Stimulated activated CD8-positive, alpha-beta memory T cell treated with anti-CD3 and anti-CD28 coated beads, Interleukin-2, amount 100 ng/mL, for 48 hours (primary cell): ENCODE results near the gene MBTD1.
"Not testable (repeated sequence)": the region's sequence is repeated elsewhere in the genome, so short reads cannot be mapped to it uniquely, and the experiment has no call there.

Source experiments
- DNase-seq, 2 donors: peaks; one replicate each; pipeline ENCODE4 v3.0.0-alpha.2; 2020; ENCODE audit warnings: low read depth in 2 of 2

Gene MBTD1

GRCh38 chr17:51189162-51189561 is 70.7 kb downstream of the MBTD1 start:
- DNase-seq, result no peak

- no peak for DNase-seq
Measured at GRCh38 chr17:51188271-51188833, 71.5 kb downstream of the MBTD1 start.

DNA sequence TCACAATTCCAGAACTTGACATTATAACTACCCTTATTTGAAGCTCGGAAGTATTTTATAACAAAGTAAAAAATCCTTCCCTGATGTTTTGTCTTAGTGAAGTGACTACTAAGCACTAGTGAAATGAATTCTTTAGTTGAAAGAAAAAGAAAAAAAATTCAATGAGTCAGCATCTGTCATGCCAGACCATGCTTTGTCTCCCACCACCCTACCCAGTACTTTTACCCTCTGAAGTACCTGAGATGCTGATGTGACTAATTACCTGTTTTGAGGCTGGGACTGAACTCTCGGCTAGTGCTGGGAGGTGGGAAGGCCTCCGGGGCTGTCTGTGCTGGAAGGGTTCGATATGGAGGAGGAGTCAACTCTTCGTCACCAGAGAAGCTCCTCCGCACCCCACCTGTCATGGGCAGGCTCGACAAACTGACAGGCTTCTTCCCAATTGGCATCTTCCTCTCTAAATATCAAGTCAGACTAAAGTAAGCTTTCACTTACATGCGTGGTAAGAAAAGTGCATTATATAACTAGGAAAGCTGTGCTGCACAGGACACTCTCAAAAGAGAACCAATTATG is 74.0 kb downstream of the MBTD1 start:
- no peak for DNase-seq

GRCh38 chr17:51184124-51184523 is 75.7 kb downstream of the MBTD1 start:
- DNase-seq, result no peak

DNA sequence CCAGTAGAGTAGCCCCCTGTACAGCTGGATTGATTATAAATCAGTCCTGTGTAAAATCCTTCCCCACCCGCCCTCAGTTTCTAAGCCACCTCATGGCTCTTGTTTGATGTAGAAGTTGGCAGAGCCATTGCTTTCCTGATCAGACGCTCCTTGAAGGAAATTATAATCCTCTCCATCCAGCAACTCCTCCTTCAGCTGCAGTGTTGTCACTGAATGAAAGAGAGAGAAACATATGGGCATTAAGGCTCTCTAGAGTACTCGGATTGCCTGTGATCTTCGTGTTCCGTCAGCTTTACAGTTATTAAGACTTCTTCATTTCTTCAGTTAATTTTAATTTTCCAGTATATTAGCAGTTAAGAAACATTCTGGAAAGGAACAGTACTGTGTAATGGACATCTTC is 79.4 kb downstream of the MBTD1 start:
- no peak for DNase-seq

- DNase-seq, result not testable (repeated sequence)
Measured at GRCh38 chr17:51172030-51172429, 87.8 kb downstream of the MBTD1 start.

- DNase-seq, result no peak
Measured at GRCh38 chr17:51170736-51171135, 89.1 kb downstream of the MBTD1 start.

DNA sequence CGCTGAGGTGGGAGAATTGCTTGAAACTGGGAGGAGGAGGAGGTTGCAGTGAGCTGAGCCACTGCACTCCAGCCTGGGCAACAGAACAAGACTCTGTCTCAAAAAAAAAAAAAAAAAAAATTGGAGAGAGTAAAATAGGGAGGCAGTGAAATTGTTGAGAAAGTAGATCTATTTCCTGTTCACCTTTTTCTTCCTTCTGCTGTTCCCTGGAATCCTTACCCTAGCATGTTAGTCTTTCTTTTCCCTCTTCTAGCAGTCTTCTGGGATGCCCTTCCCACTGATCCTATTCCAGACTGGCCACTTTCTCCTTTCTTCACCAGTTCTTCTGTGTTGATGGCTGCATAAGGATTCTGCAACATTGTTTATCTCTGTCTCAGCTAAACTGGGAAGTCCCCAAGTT is 90.5 kb downstream of the MBTD1 start:
- no peak for DNase-seq

DNA sequence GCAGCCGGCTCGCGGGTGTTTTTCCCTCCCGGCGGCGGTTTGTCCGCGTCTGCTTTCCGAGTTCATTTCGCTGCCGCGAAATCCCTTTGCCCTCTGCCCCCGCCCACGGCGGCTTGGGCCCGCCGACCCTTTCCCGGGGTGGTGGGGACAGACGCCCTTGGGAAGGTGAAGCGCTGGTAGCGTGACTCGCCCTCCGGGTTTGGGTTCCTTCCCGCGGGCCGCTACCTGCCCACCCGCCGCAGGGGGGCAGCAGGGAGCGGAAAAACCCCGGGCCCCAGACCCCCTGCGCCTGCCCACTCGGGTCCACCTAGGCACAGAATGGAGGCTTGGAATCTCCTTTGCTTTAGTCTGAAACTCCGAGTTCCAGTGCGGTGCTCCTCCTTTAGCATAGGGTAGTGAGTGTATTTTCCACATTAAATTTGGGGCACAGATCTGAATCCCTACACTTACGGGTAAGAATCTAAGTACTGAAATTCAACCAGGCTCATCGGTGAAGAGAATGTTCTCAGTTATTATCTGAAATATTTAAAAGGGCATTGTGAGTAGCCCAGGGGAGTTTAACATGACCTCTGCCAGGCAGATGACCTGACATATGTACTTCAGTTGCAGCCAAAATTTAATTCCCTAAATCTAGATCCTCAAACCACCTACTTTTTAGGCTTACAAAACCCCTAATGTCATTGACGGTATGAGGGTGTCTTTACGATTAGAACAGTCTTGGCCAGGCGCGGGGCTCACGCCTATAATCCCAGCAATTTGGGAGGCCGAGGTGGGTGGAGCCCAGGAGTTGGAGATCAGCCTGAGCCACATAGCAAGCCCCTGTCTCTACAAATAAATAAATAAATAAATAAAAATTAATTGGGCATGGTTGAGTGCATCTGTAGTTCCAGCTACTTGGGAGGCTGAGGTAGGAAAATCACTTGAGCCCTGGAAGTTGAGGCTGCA is 92.6 kb downstream of the MBTD1 start:
- peak; percentile 62 to 67 for DNase-seq

GRCh38 chr17:51166198-51166986 is 93.5 kb downstream of the MBTD1 start, which contains the start of gene NME2:
Gene NME2, plus strand, starts transcription at chr17:51166411. Its CDS starts 420 bp downstream, at chr17:51166831.
- DNase-seq, result peak; percentile 73 to 78

GRCh38 chr17:51165680-51166197 is 94.1 kb downstream of the MBTD1 start:
- no peak for DNase-seq

DNA sequence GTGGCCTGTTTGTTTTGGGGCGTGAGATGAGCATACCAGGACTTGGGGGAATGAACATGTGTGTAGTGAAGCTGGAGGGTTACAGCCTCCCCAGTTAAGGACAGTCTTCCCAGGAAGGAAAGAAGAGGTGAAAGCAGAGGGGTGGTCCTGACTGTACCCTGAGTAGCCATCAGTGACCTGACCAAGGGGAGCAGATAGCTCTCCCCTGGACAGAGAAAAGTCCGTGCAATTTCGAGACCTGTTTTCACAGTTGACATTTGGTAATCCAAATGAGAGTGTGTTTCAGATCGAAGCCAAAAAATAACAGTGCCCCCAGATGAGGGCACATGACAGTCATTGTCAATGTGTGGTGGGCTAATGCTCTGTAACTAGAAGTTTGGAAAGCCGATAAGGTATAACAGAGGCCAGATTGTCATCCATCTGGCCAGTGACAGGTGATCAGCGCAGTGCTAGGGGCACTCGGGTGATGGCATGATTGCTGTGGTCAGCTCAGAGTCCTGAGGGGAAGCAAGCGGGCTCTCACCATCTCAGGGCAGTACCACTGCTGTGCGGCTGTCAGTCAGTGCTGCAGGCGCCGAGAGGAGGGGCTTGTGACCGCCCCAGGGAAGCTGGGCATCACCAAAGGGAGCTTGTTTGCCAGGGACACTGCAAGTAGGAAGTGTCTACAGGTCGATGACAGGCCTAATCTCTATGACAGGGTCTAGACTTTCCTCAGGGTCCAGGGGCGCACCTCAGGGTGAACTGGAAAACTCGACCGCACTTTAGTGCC is 94.8 kb downstream of the MBTD1 start:
- DNase-seq, result no peak

- DNase-seq, result no peak
Measured at GRCh38 chr17:51161541-51161940, 98.3 kb downstream of the MBTD1 start.

- no peak for DNase-seq
Measured at GRCh38 chr17:51159604-51160003, 100.2 kb downstream of the MBTD1 start.

GRCh38 chr17:51155416-51155815 is 104.4 kb downstream of the MBTD1 start:
- DNase-seq, result no peak

DNA sequence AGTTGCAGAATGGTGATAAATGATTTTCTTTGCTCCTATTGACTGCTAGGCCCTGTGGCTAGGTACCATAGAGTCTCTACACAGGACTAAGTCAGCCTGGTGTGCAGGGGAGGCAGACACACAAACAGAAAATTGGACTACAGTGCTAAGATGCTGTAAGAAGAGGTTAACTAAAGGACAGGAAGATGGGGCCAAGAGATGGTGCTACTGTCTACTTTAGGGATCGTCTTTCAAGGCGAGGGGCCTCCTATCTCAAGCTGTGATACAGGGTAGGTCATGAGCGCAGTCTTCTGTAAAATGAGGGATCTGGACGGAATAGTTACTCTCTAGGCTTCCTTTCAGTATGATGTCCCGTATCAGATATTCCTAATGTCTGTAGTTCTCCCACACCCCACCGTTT is 105.7 kb downstream of the MBTD1 start:
- DNase-seq, result no peak

DNA sequence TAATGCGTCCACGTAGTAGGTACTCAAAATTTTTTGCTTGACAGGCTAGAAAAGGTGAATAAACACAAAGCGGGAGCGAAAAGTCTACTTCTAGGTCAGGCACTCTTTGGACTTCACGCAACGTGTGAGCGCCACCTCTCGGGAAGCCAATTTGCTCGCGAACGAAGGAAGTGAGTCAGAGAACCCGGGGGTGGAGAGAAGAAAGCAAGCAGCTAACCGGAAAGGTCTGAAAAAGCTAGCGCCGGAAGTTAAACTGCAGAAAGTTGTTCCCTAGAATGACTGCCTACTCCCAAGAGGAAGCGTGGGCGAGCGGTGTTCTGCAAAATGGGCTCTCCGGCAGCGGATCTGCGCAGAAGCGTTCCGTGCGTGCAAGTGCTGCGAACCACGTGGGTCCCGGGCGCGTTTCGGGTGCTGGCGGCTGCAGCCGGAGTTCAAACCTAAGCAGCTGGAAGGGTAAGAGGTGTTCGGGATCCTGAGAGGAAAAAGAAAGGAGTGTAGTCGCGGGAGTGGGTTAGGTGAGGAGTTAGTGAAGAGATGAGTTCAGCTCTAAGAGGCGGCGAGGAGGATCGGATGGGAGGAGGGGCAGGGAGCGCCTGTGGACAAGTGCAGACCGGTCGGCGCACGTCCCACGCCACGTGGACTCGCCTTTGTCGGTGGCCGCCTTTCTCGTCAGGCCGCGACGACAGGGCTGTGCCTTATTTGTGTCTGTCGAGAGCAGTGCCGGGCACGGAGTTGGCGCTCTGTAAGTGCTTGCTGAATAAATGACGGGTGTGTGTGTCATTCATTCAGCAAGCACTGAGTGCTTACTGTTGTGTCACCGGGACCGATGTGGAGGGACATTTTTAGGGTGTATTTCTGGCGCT is 106.4 kb downstream of the MBTD1 start, which contains the start of gene NME1:
Gene NME1 (plus strand): TSS at position 350 of the 863 bp plus-strand sequence. CDS start 2,096 bp downstream, outside the sequence.
- peak; percentile 92 to 94 for DNase-seq

GRCh38 chr17:51152766-51153209 is 107.1 kb downstream of the MBTD1 start:
- no peak for DNase-seq

DNA sequence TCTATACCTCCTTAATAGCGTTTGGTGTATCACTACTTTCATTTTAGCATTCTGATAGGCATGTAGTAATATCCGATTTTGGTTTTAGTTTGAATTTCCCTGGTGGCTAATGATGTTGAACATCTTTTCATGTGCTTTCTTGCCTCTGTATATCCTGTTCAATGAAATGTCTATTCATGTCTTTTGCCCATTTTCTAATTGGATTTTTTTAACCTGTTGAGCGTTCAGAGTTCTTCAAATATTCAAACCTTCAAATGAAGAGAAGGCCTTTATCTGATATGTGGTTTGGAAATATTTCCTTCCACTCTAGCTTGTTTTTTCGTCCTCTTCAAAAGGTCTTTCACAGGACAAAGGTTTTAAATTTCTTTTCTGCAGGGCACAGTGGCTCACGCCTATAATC is 108.9 kb downstream of the MBTD1 start:
- no peak for DNase-seq

- DNase-seq, result no peak
Measured at GRCh38 chr17:51149163-51149562, 110.7 kb downstream of the MBTD1 start.
